HepG2 (cell line): ENCODE measurements around the gene CHCHD6. TPM values are rescaled to one million over a fixed set of nuclear protein-coding genes. Genes with fewer than 3 reads are reported as not detected.

Source experiments
- ATAC-seq: fragments of 200-7000 bp; cut with Tn5 transposase; 3 replicates; pipeline ENCODE4 v1.9.1; 2020; ENCODE audit warnings: mild to moderate bottlenecking, moderate library complexity
- BruUV-seq: library from RNA; stranded (reverse); fragments of 400-500 nt; replicated peaks from 2 replicates; lab custom pipeline; 2021; lab: Mats Ljungman, UMichigan
- CTCF ChIA-PET: fragments of 300-600 bp; formaldehyde crosslinking; extraction: SDS; loops from one replicate; lab custom pipeline; 2021; ENCODE audit warnings: low total read pairs, inconsistent platforms, low intra/inter-chr PET ratio; lab: Yijun Ruan, JAX
- POLR2A ChIA-PET: fragments of 350-600 bp; sonication (Branson Sonifier 250); formaldehyde crosslinking; loops from one replicate; lab custom pipeline; 2020; ENCODE audit warnings: antibody characterized with exemption, inconsistent platforms; lab: Yijun Ruan, JAX
- DNase-seq: peaks from one replicate; pipeline ENCODE4 v3.0.0-alpha.2; 2015; ENCODE audit warnings: low spot score
- FAIRE-seq: peaks from 3 replicates; lab custom pipeline; 2011; peaks lifted over from hg19 to GRCh38; lab: Jason Lieb, UNC
- H2AFZ ChIP-seq: one replicate; pipeline ENCODE4 v1.6.1; 2011; ENCODE audit warnings: low read length, inconsistent platforms
- H3K27ac ChIP-seq: fragments of 300-600 bp; 3 replicates; pipeline ENCODE4 v1.8.0; 2011; ENCODE audit warnings: mixed run types, mild to moderate bottlenecking, mixed read lengths, low read length, inconsistent platforms; ENCODE audit not compliant: insufficient read depth; ENCODE audit errors: extremely low read length
- H3K27me3 ChIP-seq, 2 experiments: fragments of 200-600 bp in 1 of 2; 2 replicates in 1 of 2; 3 replicates in 1 of 2; pipeline versions ENCODE4 v1.6.0 to v1.8.0; 2011; ENCODE audit warnings: low read length in 2 of 2, mild to moderate bottlenecking in 2 of 2, moderate library complexity in 2 of 2, inconsistent platforms in 1 of 2; ENCODE audit not compliant: insufficient read depth in 2 of 2, control insufficient read depth in 1 of 2
- H3K36me3 ChIP-seq, 2 experiments: fragments of 200-600 bp in 1 of 2; replicated peaks in 1 of 2; 2 replicates in 1 of 2; 3 replicates in 1 of 2; pipeline versions ENCODE4 v1.5.1 to v1.8.0; 2011; ENCODE audit warnings: low read length in 2 of 2, inconsistent platforms in 1 of 2; ENCODE audit not compliant: insufficient read depth in 2 of 2, control insufficient read depth in 1 of 2
- H3K4me1 ChIP-seq: 2 replicates; pipeline ENCODE4 v1.5.1; 2012; ENCODE audit warnings: low read length, inconsistent platforms; ENCODE audit not compliant: insufficient read depth
- H3K4me2 ChIP-seq: 2 replicates; pipeline ENCODE4 v1.6.0; 2011; ENCODE audit warnings: low read depth, low read length, inconsistent platforms
- H3K4me3 ChIP-seq, 3 experiments: fragments of 200-600 bp in 1 of 3; sonication (generic), shearing (Covaris generic) in 1 of 3; replicated peaks in 1 of 3; 2 replicates each; pipeline ENCODE4 v1.5.1; 2011 to 2016; ENCODE audit warnings: low read length in 3 of 3, inconsistent platforms in 2 of 3, low read depth in 2 of 3, mild to moderate bottlenecking in 2 of 3, control low read depth in 1 of 3, mixed read lengths in 1 of 3; ENCODE audit not compliant: insufficient read depth in 1 of 3
- H3K79me2 ChIP-seq: one replicate; pipeline ENCODE4 v1.6.1; 2011; ENCODE audit warnings: low read length, inconsistent platforms; ENCODE audit not compliant: insufficient read depth
- H3K9ac ChIP-seq: 2 replicates; pipeline ENCODE4 v1.6.0; 2011; ENCODE audit warnings: mild to moderate bottlenecking, low read depth, low read length, inconsistent platforms; ENCODE audit not compliant: insufficient read depth
- H3K9me3 ChIP-seq: 2 replicates; pipeline ENCODE4 v1.5.1; 2012; ENCODE audit warnings: mild to moderate bottlenecking, low read length
- H4K20me1 ChIP-seq: 2 replicates; pipeline ENCODE4 v1.6.0; 2011; ENCODE audit warnings: inconsistent platforms, mild to moderate bottlenecking, low read length, moderate library complexity; ENCODE audit not compliant: insufficient read depth
- BCLAF1 ChIP-seq: fragments of 450-650 bp; IDR thresholded peaks from 2 replicates; pipeline ENCODE4 v1.6.1; 2017; ENCODE audit warnings: mild to moderate bottlenecking
- CBX2 ChIP-seq, 2 experiments: fragments of 200-600 bp in 1 of 2; sonication (generic); formaldehyde crosslinking in 1 of 2; IDR thresholded peaks; 2 replicates each; pipeline versions ENCODE4 v1.7.0 to v1.8.1; 2018 to 2022; ENCODE audit warnings: low read depth in 2 of 2, low read length in 1 of 2, mild to moderate bottlenecking in 1 of 2, missing genetic modification reagents in 1 of 2
- HNRNPUL1 ChIP-seq: fragments of 200-400 bp; formaldehyde crosslinking; IDR thresholded peaks from 2 replicates; pipeline ENCODE4 v1.6.1; 2017; ENCODE audit warnings: low read depth, mild to moderate bottlenecking, low read length, moderate library complexity
- HOXA5 ChIP-seq: sonication (generic); formaldehyde crosslinking; IDR thresholded peaks from 2 replicates; pipeline ENCODE4 v1.4.0; 2020; ENCODE audit warnings: missing genetic modification reagents
- MAFF ChIP-seq: IDR thresholded peaks from 2 replicates; pipeline ENCODE4 v1.6.1; 2011; ENCODE audit warnings: low read depth, low read length, improper control_type of control experiment
- MAFK ChIP-seq, 2 experiments: IDR thresholded peaks in 1 of 2; conservative IDR thresholded peaks in 1 of 2; 2 replicates each; pipeline ENCODE4 v1.6.1; 2011; ENCODE audit warnings: improper control_type of control experiment in 2 of 2, low read length in 2 of 2
- RARG ChIP-seq: sonication (generic); formaldehyde crosslinking; IDR thresholded peaks from 2 replicates; pipeline ENCODE4 v1.4.0; 2020; ENCODE audit warnings: low read depth, mild to moderate bottlenecking, missing genetic modification reagents
- STAG1 ChIP-seq: sonication (generic); formaldehyde crosslinking; IDR thresholded peaks from 2 replicates; pipeline ENCODE4 v1.4.0; 2020; ENCODE audit warnings: missing genetic modification reagents
- SUZ12 ChIP-seq: fragments of 150-350 bp; IDR thresholded peaks from 2 replicates; pipeline ENCODE4 v1.6.1; 2014; ENCODE audit warnings: low read depth, low read length
- ZBTB34 ChIP-seq: sonication (generic); formaldehyde crosslinking; IDR thresholded peaks from 2 replicates; pipeline ENCODE4 v1.8.0; 2022; ENCODE audit warnings: mild to moderate bottlenecking, missing genetic modification reagents
- WGBS: methylation state at CpG from one replicate; pipeline ENCODE4 v1.1.6; 2017; ENCODE audit warnings: low lambda C conversion rate; 5-methylcytosine and 5-hydroxymethylcytosine counted together
- in situ Hi-C: cut with HindIII; loops from 2 replicates; pipeline ENCODE4 v1.10.0; 2017; ENCODE audit warnings: low pct_unique_long_range_greater_than_20kb; ENCODE audit not compliant: extremely low pct_ligation_motif_present
- intact Hi-C: fragments of 100-400 bp; cut with micrococcal nuclease; formaldehyde crosslinking; loops from one replicate; pipeline ENCODE4 v1.10.0; 2022; ENCODE audit not compliant: unreplicated experiment
- polyA plus RNA-seq, 8 experiments: library from polyadenylated mRNA; depleted of rRNA in 3 of 8; stranded (reverse) in 7 of 8; unstranded in 1 of 8; fragments of >200 nt; fragmentation: Illumina TruSeq in 4 of 8; extraction: Trizol in 4 of 8; gene quantifications; 2 replicates each; pipeline versions ENCODE4 v1.2.1 to v1.2.3, GENCODE V29; 2011 to 2016; ENCODE audit warnings: low read depth in 4 of 8, missing spikeins in 1 of 8, mixed read lengths in 1 of 8; ENCODE audit not compliant: insufficient read depth in 1 of 8
- total RNA-seq, 5 experiments: library from RNA; depleted of rRNA; stranded (reverse); fragments of >200 nt; fragmentation: Illumina TruSeq; extraction: Trizol; gene quantifications; 2 replicates each; pipeline ENCODE4 v1.2.3, GENCODE V29; 2016; ENCODE audit warnings: low read depth in 1 of 5

CHCHD6 gene
- total and polyA plus RNA-seq, 2 of the 13 experiments (the other 11 are each of a cell fraction or from before 2014, with no cell fraction given) = 20.3 to 20.8 TPM

- no peak for TF ChIP-seq BCLAF1
Measured at GRCh38 chr3:126723801-126724200, 19.8 kb downstream of the CHCHD6 start (continued).

GRCh38 chr3:126728680-126729079, 24.6 kb downstream of the CHCHD6 start:
- BruUV-seq = no TSS peak
- CTCF ChIA-PET = no interaction called here
- in situ Hi-C loops = no loop called here

More at GRCh38 chr3:126728680-126729079, 24.6 kb downstream of the CHCHD6 start:
- H2AFZ ChIP-seq = no peak overlapping the region
- intact Hi-C loops = no loop called here
- H3K4me1 ChIP-seq = peaks cover 8% of the 10 kb centered on the region
- 100% methylated on average over 1 of the region's 1 CpG for WGBS
- ATAC-seq = no peak
- H3K9me3 ChIP-seq = no peaks in the 10 kb centered on the region
- H3K36me3 ChIP-seq = peaks cover 5 to 13% of the 10 kb centered on the region in 2 experiments; a peak in 4 of 5 replicates
- no peak overlapping the region for H3K9ac ChIP-seq
- H3K4me2 ChIP-seq = no peak overlapping the region
- H3K4me3 ChIP-seq = no peak overlapping the region
- no peak for DNase-seq
- FAIRE-seq = no peak
- H4K20me1 ChIP-seq = no peaks in the 10 kb centered on the region
- TF ChIP-seq HOXA5 (CRISPR knock-in tag) (no peak), MAFK (conservative IDR thresholded peaks at IDR 0.05 in 1 of 2, IDR thresholded peaks at IDR 0.05 in 1 of 2; ENCODE audit: low read length in 2 of 2) (peak; percentile 41 to 78; a peak in 3 of 4 replicates), MAFF (peak; percentile 52; the same call in 1 of the 2 replicates), CBX2 (IDR thresholded peaks at IDR 0.05; ENCODE audit: low read depth, low read length) (no peak), CBX2 (CRISPR knock-in tag; IDR thresholded peaks at IDR 0.05; ENCODE audit: low read depth) (no peak), SUZ12 (no peak), RARG (CRISPR knock-in tag) (no peak), STAG1 (CRISPR knock-in tag) (no peak), HNRNPUL1 (no peak), ZBTB34 (CRISPR knock-in tag) (no peak)
- H3K79me2 ChIP-seq = no peaks in the 10 kb centered on the region
- H3K27ac ChIP-seq = no peak overlapping the region
- POLR2A ChIA-PET = no interaction called here
- no peaks in the 10 kb centered on the region for H3K27me3 ChIP-seq
